DMS53 treated with DMSO at 0.1 percent for 48 hours (cell line): ENCODE data around the gene PSIP1.
A peak's percentile ranks its signal among the peaks of the same experiment; 100 is the strongest.
"Not testable (repeated sequence)": the region's sequence is repeated elsewhere in the genome, so short reads cannot be mapped to it uniquely, and the experiment has no call there.

ENCODE experiments used
- DNase-seq: peaks from one replicate; lab custom pipeline; 2025; ENCODE audit not compliant: unreplicated experiment; lab: John Stamatoyannopoulos, UW

Gene PSIP1

DNA sequence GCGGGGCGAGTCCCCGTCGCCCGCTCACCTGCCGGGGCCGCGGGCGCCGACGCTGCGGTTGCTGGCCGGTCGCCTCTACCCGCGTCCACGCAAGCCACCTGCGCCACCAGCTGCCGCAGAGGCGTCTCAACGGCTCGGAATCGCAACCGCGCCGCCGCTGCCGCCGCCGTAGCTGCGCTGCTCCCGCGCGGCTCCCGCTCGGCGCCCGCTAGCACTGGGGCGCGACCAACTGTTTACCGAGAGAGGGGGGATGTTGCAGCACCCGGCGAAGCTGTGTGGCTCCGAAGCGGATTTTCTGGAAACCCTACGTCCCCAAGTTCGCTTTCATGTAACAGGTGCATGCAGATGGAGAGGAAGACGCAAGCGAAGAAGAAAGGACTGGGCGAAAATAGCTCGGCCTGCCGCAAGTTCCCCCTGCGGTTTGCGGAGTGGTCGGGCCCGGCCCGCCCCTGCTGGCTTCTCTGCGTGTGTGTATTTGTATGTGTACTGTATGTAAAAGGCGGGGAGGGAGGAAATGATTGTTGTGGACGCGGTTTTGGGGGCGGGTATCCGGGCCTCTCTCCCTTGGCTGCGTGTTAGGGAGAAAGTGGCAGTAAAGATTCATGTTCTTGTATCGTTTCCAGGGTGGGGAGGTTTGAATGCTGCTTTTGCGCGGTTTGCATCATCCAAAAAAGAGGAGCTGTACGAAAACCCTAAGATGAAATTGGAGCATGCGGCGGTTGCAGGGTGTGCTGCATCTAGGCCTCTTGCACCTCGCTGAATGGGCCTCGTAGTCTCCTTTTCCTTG lies at the start of gene PSIP1:
TSS of gene PSIP1 (minus strand) at position 182 of the 787 bp plus-strand sequence. CDS start 782 bp downstream, outside the sequence.
- peak; percentile 40 for DNase-seq

GRCh38 chr9:15553528-15553898 lies 42.7 kb upstream of the PSIP1 start:
- DNase-seq = no peak

DNA sequence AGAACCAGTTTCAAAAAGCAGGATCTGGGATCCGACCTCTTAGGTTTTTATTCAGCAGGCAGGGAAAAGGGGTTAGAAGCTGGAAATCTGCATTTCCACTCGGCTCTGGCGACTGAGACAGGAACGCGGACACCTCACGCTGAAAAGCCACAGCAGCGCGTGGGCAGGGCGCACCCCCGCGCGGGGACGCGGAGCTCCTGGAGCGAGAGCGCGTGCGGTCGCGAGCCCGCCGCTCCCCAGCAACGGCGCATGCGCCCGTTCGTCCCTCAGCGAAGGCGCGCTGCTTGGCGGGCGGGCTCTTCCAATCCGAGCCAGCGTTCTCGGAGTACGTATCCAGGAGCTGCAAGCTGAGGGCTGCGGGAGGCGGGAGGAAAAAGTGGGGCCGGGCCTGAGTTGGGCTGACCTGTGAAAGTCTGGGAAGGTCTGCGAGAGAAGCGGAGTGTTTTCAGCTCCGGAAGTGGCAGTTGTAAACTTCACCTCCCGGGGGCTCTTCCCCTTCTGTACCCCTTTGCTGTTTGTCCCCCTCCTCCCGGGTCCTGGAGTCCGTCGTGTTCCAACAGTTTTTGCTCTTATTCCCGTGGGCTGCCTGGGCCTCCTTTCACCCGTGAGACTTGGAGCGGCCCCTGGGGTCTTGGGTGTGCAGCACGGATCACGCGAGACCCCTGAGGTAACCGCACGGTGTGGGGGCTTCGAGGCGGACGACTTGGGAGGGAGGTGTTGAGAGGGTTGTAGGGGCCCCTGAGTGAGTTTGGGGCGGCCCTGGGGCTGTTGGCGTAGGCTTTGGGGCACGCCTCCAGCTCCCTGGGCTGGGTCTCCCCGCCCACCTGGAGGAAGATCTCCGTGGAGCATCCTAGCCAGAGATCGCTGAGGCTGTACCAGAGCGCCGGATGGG lies 42.1 kb upstream of the PSIP1 start, which contains the start of gene CCDC171:
TSS of gene CCDC171 (plus strand) at position 408 of the 892 bp plus-strand sequence. CDS start 11,046 bp downstream, outside the sequence.
- peak; percentile 69 for DNase-seq

DNA sequence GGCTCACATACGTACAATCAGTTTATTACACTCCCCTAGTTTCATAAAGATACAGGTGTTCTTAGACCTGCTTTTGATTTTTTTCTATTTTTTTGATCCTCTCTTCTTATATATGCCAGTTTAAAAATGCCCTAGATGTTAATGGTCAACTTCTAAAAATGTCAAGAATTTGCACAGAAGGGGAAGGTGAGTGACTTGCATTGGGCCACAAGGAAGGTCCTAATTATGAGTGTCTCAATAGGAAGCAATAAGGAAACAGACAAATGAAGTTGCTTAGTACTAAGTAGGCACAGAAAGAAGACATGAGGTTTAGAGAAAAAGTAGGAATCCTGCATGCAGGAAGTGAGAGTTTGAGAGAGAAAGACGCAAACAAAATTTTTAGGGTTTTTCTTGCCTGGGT lies 38.8 kb upstream of the PSIP1 start:
- no peak for DNase-seq

DNA sequence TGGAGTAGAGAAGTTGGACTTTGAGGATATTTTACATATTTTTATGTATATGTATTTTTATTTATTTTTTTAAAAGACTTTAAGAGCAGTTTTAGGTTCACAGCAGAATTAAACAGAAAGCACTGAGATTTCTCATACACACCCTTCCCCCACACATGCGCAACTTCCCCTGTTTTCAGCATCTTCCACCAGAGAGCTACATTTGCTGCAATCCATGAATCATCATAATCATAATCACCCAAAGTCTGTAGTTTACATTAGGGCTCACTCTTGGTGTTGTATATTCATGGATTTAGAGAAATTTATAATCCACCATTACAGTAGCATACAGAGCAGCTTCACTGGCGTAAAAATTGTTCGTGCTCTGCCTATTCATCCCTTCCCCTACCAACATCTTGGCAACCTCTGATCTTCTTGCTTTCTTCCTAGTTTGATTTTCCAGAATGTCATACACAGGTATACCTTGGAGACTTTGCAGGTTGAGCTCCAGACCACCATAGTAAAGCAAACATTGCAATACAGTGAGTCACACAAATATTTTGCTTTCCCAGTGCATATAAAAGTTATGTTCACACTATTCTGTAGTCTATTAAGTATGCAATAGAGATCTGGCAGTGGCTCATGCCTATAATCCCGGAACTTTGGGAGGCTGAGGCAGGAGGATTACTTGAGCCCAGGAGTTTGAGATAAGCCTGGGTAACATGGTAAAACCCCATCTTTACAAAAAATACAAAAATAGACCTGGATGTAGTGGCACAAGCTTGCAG lies 32.5 kb upstream of the PSIP1 start:
- no peak for DNase-seq

DNA sequence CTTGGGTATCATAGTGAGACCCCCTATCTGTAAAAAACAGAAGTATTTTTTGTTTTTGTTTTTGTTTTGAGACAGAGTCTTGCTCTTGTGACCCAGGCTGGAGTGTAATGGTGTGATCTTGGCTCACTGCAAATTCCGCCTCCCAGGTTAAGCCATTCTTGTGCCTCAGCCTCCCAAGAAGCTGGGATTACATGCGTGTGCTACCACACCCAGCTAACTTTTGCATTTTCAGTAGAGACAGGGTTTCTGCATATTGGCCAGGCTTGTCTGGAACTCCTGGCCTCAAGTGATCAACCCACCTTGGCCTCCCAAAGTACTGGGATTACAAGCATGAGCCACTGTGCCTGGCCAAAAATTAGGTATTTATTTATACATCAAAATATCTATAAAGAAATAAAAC lies 31.9 kb upstream of the PSIP1 start:
- no peak for DNase-seq

GRCh38 chr9:15541872-15542271 lies 31.1 kb upstream of the PSIP1 start:
- DNase-seq = no peak

DNA sequence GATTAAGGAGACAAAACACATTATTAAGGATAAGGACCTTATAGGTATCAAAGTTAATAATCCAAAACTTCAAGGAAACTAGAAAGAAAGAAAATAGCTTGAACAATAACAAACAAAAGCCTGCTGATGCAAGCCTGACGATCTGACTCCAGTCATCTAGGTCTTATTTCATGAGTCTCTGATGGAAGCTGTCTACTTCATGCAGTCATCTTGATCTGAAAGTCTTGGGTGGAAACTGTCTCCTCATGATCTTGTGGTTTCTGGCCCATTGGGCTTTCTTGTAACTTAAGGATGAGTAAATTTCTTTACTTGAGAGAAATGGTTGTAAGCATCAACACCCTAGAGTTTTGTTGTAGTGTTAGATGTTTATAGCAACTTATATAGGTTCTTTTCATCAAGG lies 20.6 kb upstream of the PSIP1 start:
- no peak for DNase-seq

- no peak for DNase-seq
Observed at GRCh38 chr9:15529566-15530324, 19.0 kb upstream of the PSIP1 start.

DNA sequence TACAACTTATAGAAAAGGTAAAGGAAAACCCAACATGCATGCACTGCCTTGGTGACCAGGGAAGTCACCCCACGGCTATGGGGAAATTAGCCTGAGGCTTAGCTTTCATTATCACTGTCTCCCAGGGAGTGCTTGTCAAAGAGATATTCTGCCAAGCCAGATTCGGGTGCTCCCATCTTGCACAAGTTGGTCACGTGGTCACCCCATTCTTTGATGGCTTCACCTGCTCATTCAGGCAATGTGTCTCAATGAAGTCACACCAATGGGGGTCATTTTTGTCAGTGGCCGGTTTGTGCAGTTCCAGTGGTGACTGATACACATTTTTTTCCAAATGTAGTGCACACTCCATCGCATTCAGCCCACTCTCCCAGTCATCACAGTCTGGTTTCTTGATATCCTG lies 16.3 kb upstream of the PSIP1 start:
- not testable (repeated sequence) for DNase-seq

GRCh38 chr9:15525958-15526357 lies 15.2 kb upstream of the PSIP1 start:
- DNase-seq = no peak

GRCh38 chr9:15524845-15525455 lies 14.2 kb upstream of the PSIP1 start:
- no peak for DNase-seq

DNA sequence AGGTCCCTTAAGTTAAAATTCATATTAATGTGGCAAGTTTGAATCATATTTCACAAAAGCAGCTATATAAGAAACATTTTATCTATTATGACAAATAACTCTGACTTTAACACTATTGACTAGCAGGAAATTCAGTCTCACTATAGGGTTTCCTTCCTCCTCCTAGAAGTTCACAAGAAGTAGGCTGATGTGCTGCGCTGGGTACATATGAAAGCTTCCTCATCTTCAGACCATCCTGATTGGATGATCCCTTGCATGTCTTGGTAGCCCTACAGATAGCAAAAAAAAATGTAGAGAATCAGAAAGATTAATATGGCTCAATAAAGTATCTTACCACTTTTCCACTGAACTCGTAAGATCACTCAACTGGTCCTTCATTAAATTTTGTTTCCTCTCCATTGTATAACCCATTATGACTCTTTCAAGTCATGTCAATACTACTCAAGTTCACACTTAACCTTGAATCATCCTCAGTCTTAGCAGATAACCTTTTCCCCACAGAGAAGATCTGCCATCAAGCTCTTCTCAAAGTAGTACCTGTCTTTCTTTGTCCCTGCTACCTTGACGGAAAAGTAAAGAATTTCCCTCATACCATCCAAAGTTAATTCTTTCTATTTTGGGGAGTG lies 11.5 kb upstream of the PSIP1 start:
- no peak for DNase-seq

- DNase-seq = no peak
Observed at GRCh38 chr9:15521254-15521653, 10.5 kb upstream of the PSIP1 start.

DNA sequence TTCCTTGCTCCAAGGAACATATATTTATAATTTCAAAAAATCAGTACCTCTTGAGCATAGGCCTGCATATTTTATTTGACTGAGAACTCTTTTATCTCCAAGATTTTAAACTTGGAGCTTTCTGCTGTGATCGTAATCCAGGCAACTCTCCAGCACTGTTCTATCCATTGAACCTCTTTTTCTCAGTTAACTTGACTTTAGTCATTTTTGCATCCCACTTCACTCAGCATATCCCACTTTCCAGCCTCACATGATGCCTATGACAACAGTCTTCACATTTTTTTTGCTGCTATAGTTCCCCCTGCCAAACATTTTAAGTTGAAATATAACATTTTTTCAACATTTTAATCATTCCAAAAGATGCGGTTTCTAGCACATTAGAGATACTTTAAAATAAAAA lies 9.1 kb upstream of the PSIP1 start:
- DNase-seq = no peak

GRCh38 chr9:15513335-15513734 lies 2.6 kb upstream of the PSIP1 start:
- no peak for DNase-seq

- no peak for DNase-seq
Observed at GRCh38 chr9:15512889-15513288, 2.1 kb upstream of the PSIP1 start.

DNA sequence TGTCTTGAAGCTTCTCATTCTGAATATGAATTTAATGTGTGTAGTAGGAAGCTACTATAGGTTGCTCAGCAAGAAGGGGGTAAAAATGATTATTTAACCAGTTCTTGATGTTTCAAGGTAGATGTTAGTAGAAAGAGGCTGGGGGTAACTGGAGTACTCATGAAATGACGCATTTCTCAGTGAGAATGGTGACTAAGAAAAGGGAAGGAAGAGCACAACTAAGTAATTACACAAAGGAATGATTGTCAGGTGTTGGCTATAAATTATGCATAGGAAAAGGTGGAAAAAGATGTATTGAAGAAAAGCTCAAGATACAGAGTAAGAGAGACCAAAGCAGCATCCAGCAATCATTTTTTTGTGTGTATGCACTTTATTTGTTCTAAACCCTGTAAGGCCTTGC lies 1.4 kb upstream of the PSIP1 start:
- DNase-seq = no peak

DNA sequence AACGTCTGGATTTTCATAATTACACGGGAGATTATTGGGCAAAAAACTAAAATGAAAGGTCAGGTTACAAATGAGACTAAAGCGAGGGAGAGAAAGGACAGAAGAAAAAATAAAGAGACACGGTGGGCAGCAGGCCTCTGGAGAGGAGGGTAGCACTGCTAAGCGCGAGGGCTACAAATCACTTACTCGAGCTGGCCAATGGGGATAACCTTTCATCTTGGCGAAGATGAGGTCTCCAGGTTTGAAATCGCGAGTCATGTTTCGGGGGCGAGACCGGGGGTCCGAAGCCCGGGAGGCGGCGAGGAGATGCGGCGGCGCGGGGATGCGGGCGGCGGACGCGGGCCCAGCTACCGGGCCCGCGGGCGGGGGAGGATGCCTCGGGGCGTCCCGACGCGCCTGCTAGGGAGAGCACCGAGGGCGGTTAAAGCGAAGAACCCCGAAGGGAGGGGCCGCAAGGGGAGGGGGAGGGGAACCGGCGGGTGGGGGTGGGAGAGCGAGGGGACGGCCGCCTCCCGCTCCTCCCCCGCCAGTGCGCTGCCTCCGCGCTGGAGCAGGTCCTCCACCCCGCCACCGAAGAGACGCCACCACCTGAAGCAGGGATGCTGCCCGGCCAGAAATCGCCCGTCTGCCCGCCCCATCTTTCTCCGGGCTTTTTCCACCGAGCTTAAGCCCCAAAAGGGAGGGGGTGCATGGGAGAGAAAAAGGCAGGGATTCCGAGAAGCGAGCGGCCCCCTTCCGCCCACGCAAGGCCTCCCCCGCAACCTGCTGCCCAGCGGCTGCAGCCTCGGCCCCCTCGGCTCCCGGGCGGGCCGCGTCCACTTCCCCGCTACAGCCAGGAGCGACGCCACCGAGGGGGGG lies 610 bp downstream of the PSIP1 start:
- DNase-seq = no peak
